ENCODE results near the gene BCL11B. TPM values are rescaled to one million over a fixed set of nuclear protein-coding genes. Genes with fewer than 3 reads are reported as not detected.

The BCL11B gene
- 1 to 10 TPM in 1 of 4 donors, under 1 TPM in 3; 0.68 to 1.5 (median 0.85) TPM for total RNA-seq

GRCh38 chr14:99271951-99272631 lies at the start of gene BCL11B:
Gene BCL11B, minus strand, starts transcription at chr14:99272197. Its CDS starts 979 bp downstream, at chr14:99271218.
- TF ChIP-seq CTCF (IDR thresholded peaks at IDR 0.05; ENCODE audit: low read depth), result no peak

- no peak for TF ChIP-seq CTCF (IDR thresholded peaks at IDR 0.05; ENCODE audit: low read depth)
Observed at GRCh38 chr14:99321236-99321925, 49.4 kb upstream of the BCL11B start.

- no peak for TF ChIP-seq CTCF (IDR thresholded peaks at IDR 0.05; ENCODE audit: low read depth)
Observed at GRCh38 chr14:99320621-99321235, 48.7 kb upstream of the BCL11B start.

GRCh38 chr14:99320105-99320572 lies 48.1 kb upstream of the BCL11B start:
- TF ChIP-seq CTCF (IDR thresholded peaks at IDR 0.05; ENCODE audit: low read depth), result no peak

- TF ChIP-seq CTCF (IDR thresholded peaks at IDR 0.05; ENCODE audit: low read depth), result no peak
Observed at GRCh38 chr14:99318959-99319295, 46.9 kb upstream of the BCL11B start.

- TF ChIP-seq CTCF (IDR thresholded peaks at IDR 0.05; ENCODE audit: low read depth), result no peak
Observed at GRCh38 chr14:99318091-99318958, 46.3 kb upstream of the BCL11B start.

Measured in subcutaneous adipose tissue (tissue), 4 donors.